RPMI7951 (cell line): ENCODE data around the gene GID8. TPM values are rescaled to one million over a fixed set of nuclear protein-coding genes. Genes with fewer than 3 reads are reported as not detected.

Experiments
- DNase-seq: peaks from one replicate; pipeline ENCODE4 v3.0.0-alpha.2; 2012; ENCODE audit warnings: low read depth
- total RNA-seq: library from RNA; depleted of rRNA; stranded (reverse); fragments of >200 nt; shearing (Covaris generic); gene quantifications from 2 replicates; pipeline ENCODE4 v1.2.3, GENCODE V29; 2014

GID8 gene
- total RNA-seq, 1 experiment from 2014 or later: 25.4 TPM

DNA sequence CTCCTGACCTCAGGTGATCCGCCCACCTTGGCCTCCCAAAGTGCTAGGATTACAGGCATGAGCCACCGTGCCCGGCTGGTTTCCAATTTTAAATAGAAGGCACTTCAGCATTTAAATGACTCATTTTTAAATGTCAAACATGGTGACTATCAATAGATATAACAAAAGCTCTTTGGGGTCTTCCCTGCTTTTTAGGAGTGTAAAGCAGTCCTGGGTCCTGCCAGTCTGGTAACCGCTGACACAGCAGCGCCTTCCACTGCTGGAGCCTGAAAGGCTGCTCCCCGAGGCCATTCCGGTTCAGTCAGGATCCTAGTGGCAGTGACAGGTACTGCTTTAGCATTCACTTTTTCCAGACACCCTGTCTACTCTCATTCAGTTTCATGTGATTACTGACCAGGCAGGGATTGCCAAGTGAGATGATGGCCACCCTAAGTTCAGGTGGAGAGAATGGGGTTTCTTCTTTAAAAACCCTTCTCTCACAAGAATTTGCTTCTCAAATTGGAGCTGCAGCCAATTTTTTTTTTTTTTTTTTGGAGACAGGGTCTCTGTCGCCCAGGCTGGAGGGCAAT, 16.7 kb upstream of the GID8 start:
- DNase-seq: peak; percentile 74

DNA sequence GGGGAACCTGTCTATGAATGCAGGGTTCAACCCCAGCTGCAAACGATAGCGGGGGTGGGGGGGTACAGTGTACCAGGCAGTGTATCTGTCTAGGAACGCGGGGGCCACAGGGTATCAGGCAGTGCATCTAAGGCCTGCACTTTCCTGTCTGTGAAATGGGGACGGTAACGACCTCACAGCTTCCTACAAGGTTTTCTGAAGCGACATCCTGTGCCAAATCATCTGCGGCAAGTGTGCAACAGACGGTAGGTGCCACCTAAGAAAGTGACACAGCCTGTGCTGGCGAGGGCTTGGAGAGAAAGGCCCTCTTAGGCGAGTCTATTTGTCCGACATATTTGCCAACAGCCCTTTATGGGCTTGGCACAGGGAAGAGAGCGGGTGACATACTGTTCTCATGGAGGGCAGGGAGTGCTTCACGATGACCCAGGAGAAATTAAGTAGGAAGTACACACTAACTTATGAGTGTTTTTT, 15.5 kb upstream of the GID8 start:
- no peak for DNase-seq

DNA sequence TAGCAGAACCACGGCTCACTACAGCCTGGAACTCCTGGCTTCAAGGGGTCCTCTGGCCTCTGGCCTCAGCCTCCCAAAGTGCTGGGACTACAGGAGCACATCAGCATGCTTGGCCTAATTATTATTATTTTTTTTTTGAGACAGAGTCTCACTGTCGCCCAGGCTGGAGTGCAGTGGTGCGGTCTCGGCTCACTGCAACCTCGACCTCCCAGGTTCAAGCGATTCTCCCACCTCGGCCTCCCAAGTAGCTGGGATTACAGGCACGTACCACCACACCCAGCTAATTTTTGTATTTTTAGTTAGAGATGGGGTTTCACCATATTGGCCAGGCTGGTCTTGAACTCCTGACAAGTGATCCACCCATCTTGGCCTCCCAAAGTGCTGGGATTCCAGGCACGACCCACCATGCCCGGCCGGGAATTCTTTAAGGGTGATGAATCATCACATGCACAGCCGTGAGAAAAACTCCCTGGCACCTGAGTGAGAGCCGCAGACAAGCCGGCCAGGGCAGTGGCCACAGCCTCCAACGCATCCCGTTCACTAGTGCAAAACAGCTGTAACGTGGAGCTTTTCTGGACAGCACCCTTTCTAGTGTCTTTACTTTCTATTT, 14.8 kb upstream of the GID8 start:
- peak; percentile 93 for DNase-seq

DNA sequence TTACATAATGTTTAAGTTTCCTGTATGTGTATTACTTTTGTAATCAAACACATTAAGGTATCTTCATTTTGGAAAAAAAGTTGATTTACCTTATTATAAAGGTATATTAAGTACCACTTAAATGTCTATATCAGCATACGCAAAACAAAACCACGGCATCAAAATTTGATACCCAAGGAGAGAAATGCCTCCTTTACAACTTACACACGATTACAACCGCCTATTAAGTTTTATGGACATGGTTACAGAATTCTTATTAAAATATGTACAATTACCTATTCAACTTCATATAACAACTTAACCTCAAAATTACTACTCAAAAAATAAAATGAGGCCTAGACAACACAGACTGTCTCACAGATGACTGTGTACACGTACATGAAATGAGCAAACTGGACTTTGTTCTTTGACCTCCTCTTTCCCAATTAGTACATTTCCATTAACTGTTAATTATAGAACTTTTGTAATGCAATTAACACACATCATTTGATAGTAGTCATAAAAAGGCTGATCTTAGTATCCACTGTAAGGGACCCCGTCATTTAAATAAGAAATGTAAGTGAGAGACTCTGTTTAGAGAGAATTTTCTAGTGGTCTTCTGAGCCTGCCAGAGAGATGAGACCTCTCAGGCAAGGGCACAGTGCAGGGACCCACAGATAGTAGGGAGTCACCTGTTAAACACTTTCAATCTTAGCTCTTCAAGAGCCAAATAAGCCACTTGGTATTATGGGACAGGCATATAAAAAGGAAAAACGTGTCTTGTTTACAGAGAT, 14.1 kb upstream of the GID8 start:
- no peak for DNase-seq

DNA sequence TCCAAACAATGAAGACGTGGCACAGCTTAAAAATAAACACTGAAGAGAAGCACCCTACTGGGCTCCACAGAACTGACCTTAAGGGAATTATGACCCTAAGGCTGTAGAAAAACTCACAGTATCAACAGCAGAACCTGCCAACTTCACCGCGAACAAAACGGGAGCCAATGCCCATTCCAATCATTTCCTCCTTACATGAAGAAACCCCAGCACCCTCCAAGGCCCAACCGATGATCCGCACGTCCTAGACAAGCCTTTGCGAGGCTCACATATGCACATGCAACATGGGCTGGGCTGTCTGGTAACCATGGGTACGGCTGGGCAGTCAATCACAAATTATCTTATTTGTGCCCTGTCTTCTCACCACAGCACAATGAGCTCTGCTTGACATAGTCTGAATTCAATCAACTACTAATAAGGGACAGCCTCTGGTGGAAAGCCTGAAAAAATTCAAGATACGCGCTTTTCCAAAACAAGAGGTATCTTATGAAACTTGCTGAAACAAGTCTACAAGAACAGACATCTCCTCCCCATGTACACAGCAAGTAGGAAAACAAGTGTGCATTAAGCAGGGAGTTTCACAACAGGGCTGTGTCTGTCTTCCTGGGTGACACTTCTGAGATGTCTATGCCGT, 13.4 kb upstream of the GID8 start:
- DNase-seq: peak; percentile 34

DNA sequence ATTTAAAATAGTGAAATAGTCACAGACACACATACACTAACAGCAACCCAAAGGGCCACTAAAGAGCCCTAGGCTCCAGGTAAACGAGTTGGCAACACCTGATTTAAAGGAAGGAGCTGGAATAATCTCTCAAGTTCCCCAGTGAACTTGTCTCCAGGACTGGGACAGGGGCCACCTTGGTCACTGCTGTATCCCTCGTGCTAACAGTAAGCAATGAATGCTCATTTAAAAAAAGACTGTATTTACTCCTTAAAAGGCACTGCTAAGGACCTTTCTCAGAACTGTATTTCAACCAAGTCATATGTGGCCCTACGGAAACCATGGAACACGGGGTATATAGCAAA, 12.9 kb upstream of the GID8 start:
- DNase-seq: no peak

DNA sequence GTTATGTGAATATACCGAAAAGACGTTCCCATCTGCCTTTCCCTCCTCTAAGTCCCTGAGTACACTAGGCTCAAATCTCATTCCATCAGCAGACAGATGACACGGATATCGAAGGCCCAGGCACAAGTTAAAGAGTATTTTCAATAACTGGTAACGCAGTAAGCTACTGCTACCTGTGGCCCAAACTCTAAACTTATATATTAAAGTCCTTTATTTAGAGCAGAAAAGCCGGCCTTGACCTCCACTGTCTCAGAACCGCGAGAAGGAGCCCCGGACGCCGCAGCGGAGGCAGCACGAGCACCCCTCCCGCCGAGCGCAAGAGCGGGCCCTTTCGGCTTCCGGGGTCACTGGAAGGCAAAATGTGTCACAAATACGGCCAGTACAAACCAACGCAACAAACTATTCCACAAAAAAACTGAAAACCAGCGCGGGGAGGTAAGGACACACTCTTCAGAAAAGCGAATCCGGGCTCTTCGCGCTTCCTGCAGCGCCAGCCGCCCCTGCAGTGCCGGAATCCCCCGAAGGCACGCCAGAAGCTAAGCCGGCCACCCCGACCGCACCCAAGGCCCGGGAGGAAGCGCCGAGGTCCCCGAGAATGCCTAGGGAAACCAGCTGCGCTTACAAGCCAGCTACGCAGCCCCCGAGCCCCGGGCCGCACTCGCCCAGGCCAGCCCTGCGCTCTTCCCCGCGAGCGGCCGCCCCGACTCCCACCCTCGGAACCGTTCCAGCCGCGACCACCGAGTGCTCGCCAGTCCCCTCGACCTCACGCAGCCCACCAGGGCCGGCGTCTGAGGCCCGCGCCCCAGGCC, 12.3 kb upstream of the GID8 start:
- DNase-seq: peak; percentile 44

DNA sequence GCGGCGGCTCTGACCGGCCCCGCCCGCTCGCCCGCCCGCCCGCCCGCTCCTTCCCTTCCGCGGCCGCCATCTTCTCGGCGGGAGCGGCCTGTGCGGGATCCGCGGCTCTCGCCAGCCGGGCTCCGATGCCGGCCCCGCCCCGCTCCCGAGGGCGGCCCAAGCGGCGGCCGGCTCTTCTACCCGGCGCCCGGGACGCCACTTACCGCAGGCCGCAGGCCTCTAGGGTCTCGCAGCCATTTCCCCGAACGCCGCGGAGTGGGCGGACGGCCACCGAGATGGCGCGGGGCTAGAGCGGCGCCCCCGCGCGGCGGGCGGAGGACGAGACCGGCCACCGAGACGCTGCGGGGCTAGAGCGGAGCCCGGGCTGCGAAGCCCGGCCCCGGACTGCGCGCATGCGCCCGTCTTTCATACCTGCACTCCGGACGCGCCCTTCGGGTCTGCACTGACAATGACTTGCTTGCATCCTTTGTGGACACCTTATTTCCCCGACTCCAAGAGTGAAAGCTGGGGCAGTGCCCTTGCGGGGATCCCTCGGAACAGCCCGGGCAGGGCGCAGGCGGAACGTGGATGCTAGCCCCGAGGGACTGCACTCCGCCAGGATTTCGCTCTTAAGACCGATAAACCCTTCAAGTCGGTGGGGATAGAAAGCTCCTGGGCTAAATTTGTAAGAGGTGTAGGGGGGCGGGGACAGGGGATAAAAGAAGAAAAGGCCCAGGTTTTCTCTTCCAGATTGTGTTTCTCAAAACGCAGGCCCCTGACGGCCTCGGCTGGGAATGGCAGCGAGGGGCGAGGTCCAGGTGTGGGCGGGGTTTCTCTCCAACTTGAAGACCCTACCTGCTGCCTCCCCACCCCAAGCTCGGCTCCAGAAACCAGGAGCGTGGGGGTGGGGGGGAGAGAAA, 11.5 kb upstream of the GID8 start, which contains the start of gene DIDO1:
DIDO1 (minus strand) TSS at position 277 of the 899 bp plus-strand sequence.
- DNase-seq: peak; percentile 87

DNA sequence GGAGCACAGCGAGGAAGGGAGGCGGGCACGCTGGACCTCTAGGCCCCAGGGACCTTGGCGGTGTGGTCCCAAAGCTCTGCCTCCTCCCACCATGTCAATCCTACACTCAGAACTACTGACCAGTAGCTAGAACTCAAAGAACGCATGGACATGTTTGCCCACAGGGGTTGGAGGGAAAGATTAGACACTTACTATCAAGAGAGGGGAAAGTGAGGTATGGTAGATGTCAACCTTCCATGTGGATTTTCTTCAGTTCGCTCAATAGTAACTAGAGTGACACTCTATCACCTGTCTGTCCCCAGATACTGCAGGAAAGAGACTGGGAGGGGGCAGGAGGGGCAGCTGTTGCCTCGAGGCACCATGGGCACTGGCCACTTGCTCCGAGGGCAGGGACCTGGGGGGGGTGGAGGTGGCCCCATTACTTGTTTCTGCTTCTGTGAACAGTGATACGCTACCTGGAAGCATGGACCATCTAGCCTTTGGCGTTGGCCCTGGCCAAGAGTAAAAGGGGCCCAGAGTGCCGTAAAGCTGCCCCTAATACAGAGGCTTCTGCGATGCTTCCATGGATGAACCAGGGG, 10.7 kb upstream of the GID8 start:
- no peak for DNase-seq

DNA sequence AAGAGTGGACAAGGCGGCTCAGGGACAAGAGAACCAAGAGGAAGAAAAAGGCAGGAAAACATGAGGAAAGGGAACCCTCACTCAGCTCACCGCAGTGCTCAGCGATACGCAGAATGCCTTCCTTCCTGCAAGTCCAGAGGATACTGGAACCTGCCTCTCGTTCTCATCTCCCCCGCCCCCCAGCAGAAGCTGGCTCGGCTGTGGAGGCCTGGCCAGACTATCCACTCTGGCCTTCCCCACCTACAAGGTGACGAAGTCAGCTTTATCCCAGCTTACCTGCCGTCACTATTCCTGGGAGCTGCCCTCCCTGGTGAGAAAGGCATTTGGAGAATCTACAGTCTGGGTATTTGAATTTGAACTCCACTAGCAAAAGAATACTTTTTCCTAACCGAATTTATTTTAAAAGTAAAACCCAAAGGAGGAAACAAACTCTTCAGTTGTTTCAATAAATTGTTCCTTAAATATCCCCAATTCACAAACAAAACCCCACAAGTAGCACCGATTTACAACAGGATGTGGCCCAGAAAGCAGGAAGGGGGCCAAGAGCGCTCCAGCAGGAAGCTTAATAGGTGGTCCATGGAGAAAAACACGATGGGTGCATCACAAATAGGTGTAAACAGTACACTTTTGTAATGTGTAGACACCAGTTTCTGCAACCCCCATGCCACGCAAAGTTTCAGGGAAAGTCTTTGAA, 9.6 kb upstream of the GID8 start:
- no peak for DNase-seq

DNA sequence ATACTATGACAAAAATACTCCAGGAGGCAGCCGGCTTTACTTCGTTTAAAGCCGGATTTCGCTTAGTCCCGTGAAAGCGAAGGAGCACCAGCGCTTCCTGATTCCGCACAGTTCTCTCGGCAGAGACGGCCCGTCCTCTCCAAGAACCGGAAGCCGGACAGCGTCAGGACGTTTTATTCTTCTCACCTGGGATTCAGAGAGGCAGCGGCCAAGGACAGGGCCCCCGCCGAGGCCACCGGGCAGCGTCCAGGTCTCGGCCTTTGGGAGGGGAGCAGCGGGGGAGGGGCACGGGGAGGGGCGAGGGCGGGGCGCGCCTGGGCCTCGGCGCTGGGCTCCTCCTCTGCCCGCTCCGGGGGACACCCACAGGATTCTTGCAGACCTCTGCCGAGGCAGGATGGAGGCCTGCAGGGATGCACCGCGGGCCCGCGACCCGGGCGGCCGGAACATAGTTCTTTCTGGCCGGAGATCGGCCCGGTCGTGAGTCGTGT, 8.9 kb upstream of the GID8 start:
- peak; percentile 71 for DNase-seq

DNA sequence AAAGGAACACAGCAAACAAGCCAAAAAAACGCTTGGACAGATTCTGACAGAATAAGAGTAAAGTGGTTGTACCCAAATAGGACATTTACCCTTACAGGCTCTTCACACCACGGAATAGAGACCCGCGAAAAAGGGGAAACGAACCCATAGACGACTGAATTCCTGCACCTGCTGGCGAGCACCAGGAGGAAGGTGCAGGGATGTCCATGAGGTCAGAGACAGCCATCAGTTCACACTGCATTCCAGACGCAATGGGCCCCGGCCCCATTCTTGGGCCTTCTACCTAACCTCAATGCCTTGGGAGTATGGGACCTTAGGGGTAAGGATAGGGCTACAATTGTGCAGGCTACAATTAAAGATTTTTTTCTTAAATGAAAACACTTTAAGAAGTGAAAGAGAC, 6.5 kb upstream of the GID8 start:
- DNase-seq: no peak

DNA sequence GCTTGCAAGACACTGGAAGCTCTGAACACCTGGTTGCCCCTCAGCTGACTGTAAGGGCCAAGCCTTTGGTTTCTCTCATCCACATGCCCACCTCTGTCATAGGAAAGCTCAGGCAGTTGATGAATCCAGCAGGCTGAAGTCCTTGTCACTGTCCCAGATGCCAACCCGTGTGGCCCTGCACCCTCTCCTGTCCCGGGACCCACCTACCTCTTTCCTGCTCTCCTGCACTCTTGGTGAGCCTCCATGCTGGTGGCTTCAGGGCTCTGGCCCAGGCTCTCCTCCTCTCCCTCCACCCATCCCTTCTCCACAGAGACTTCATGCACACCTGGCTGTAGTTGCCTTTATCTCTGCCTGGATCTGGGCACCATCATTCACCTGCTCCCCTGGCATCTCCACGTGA, 4.0 kb upstream of the GID8 start:
- no peak for DNase-seq

DNA sequence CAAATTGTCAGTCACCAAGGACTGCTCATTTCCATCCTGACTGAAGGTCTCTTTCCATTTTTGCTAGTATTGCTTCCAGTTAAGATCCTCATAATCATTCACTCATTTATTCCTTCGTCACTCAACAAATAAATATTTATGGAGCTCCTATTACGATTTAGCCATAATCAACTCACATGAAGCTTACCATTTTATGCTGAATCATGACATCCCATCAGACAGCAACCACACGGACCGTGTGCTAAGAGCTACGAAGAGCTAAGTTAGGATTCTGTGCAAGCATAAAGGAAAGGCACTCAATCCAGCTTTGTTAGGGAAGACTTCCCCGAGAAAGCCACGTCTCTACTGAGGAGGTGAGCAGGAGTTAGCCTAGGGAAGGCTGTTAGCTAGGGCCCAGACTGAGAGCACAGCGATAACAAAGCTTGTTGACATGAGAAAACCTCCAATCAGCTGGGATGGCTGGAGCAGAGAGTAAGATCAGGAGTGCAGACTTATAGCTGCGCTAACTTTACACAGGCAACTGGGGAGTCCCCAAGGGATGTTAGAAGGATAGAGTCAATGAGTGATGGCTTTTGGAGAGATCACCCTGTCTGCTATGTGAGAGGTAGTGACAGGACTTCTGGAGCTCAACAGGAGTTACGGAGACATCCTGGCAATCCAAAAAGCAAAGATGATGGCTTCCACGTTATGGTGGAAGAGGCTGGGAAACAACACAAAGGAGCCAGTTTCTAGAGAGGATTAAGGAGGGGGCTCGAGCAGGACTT, 2.6 kb upstream of the GID8 start:
- DNase-seq: no peak

DNA sequence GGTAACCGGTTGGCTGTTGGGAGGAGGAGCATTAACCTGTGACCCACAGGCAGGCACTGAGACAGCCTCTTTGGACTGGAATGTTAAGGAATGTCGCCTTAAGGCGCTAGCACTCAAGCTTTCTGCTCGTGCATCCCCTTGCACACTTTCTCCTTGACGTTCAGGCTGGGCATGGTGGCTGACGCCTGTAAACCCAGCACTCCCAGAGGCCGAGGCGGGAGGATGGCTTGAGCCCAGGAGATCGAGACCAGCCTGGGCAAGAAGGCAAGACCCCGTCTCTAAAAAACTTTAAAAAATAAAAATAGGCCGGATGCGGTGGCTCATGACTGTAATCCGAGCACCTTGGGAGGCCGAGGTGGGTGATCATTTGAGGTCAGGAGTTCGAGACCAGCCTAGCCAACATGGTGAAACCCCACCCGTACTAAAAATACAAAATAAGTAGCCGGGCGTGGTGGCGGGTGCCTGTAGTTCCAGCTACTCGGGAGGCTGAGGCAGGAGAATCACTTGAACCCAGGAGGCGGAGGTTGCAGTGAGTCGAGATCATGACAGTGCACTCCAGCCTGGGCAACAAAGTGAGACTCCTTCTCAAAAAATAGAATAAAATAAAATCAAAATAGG, 1.9 kb upstream of the GID8 start:
- DNase-seq: no peak

DNA sequence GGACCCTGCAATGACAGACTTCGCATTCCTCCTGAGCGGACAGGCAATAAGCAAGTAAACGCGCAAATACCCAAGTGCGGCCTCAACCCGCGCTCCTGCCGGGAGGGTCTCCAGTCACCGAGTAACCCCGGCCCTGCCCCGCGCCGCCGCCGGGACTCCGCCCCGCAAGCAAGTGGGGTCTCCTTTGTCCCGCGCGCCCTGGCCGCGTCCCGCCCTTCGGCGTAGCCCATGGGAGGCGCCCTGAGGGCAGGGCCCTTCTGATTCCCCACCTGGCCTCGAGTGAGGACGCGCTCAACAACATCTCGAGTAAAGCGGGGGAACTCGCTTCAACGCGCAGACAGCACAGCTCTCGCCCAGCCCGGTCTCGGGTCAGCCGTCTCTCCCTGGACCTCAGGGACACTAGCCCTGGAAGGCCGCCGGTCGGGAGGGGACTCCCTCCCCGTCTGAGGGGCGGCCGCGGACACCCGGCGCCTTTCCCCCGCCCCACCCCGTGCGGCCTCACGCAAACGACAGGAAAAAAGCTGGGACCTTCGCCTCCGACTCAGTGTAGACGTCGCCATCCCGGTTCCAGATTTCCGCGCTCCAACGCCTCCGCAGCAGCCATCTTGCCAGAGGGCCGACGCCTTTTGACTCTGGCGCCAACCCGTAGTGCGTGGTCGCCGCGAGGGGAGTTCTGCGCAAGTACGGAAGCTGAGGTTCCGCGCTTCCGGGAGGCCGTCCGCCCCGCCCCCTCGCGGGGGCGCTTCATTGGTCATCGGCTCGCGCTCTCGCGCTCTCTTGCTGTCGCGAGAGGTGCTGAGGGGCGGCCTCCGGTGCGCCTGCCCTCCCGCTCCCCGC, 461 bp upstream of the GID8 start:
- peak; percentile 96 for DNase-seq

DNA sequence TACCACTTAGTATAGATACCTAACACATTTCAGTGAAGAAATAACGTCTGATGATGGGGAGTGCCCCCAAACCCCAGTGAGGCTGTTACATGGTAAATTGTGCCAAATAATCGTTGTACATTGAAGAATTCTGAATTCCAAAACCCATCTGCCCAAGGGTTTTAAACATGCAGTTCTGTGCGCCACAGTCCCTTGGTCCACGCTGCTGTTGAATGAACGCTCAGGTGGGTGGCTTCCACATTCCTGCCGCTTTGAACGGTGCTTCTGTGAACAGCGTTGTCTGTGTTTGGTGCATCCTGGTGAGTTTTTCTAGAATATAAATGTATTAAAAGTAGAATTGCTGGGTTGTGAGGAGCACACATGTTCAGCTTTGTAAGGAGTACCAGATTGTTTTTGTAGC, 2.9 kb downstream of the GID8 start:
- no peak for DNase-seq
